Thoracic aorta (tissue), 2 donors: ENCODE results near the gene NAALADL2. TPM values are rescaled to one million over a fixed set of nuclear protein-coding genes. Genes with fewer than 3 reads are reported as not detected.

Source experiments
- ATAC-seq: fragments of 150-250 bp; one replicate; pipeline ENCODE4 v1.8.0; 2017; ENCODE audit warnings: low read depth; ENCODE audit not compliant: insufficient number of reproducible peaks, low FRiP score
- DNase-seq: peaks from one replicate; pipeline ENCODE4 v3.0.0-alpha.2; 2020; ENCODE audit warnings: low spot score
- H3K27ac ChIP-seq, 2 donors: fragments of 200-600 bp; sonication (generic); 1 replicate in 1 of 2; 2 replicates in 1 of 2; pipeline ENCODE4 v1.5.1; 2016; ENCODE audit warnings: mild to moderate bottlenecking in 2 of 2, moderate library complexity in 2 of 2
- H3K27me3 ChIP-seq: fragments of 200-600 bp; sonication (generic); replicated peaks from 2 replicates; pipeline ENCODE4 v1.6.0; 2016; ENCODE audit warnings: mild to moderate bottlenecking; ENCODE audit not compliant: insufficient read depth
- H3K36me3 ChIP-seq: fragments of 200-600 bp; sonication (generic); one replicate; pipeline ENCODE4 v1.5.1; 2016
- H3K4me1 ChIP-seq, 2 donors: fragments of 200-600 bp; sonication (generic); 1 replicate in 1 of 2; 2 replicates in 1 of 2; pipeline versions ENCODE4 v1.5.1 to v1.6.0; 2016; ENCODE audit warnings: low read depth in 2 of 2, mild to moderate bottlenecking in 1 of 2; ENCODE audit not compliant: control insufficient read depth in 1 of 2
- H3K4me3 ChIP-seq: fragments of 200-600 bp; sonication (generic); 2 replicates; pipeline ENCODE4 v1.5.1; 2016; ENCODE audit warnings: mild to moderate bottlenecking
- H3K9me3 ChIP-seq: fragments of 200-600 bp; sonication (generic); 2 replicates; pipeline ENCODE4 v1.5.1; 2016
- CTCF ChIP-seq: fragments of 200-600 bp; sonication (generic); IDR thresholded peaks from one replicate; pipeline ENCODE4 v1.5.1; 2019; ENCODE audit warnings: antibody characterized with exemption
- total RNA-seq, 2 donors: library from RNA; depleted of rRNA; stranded (reverse); fragments of >200 nt; gene quantifications; one replicate each; pipeline versions ENCODE4 v1.1.0 to v1.2.3, GENCODE V29; 2016

Gene NAALADL2
- total RNA-seq, 2 donors from 2014 or later, result 12.9 to 21.0 TPM

GRCh38 chr3:175198991-175199783 lies 340.1 kb downstream of the NAALADL2 start:
- DNase-seq, result no peak

GRCh38 chr3:175199961-175200360 lies 340.8 kb downstream of the NAALADL2 start:
- no peak overlapping the region for H3K27ac ChIP-seq
- H3K9me3 ChIP-seq, result no peaks in the 10 kb centered on the region
- peaks cover 17 to 23% of the 10 kb centered on the region in 2 donors for H3K4me1 ChIP-seq
- H3K4me3 ChIP-seq, result no peak overlapping the region
- DNase-seq, result no peak
- H3K36me3 ChIP-seq, result no peaks in the 10 kb centered on the region
- no peaks in the 10 kb centered on the region for H3K27me3 ChIP-seq
- no peak for ATAC-seq
- no peak for TF ChIP-seq CTCF

More at GRCh38 chr3:175198991-175199783, 340.1 kb downstream of the NAALADL2 start:
- no peak for TF ChIP-seq CTCF
- Histone ChIP-seq H3K27me3 (no peaks in the 10 kb centered on the region), H3K4me3 (no peak overlapping the region), H3K4me1 (peaks cover 21 to 23% of the 10 kb centered on the region in 2 donors), H3K36me3 (no peaks in the 10 kb centered on the region), H3K27ac (no peak overlapping the region), H3K9me3 (no peaks in the 10 kb centered on the region)
- no peak for ATAC-seq

- Histone ChIP-seq H3K27ac (no peak overlapping the region), H3K36me3 (no peaks in the 10 kb centered on the region), H3K4me3 (no peak overlapping the region), H3K4me1 (peaks cover 17 to 23% of the 10 kb centered on the region in 2 donors), H3K27me3 (no peaks in the 10 kb centered on the region), H3K9me3 (no peaks in the 10 kb centered on the region)
- no peak for TF ChIP-seq CTCF
- ATAC-seq, result no peak
- no peak for DNase-seq
Observed at GRCh38 chr3:175200391-175201095, 341.4 kb downstream of the NAALADL2 start.

GRCh38 chr3:175207361-175207760 lies 348.2 kb downstream of the NAALADL2 start:
- no peak overlapping the region for H3K4me3 ChIP-seq
- H3K27me3 ChIP-seq, result no peaks in the 10 kb centered on the region
- no peaks in the 10 kb centered on the region for H3K9me3 ChIP-seq
- H3K4me1 ChIP-seq, result peaks cover 8 to 22% of the 10 kb centered on the region in 2 donors
- TF ChIP-seq CTCF, result no peak
- no peaks in the 10 kb centered on the region for H3K36me3 ChIP-seq
- ATAC-seq (no peak), DNase-seq (no peak)
- peak overlapping the region in 1 of 2 donors; percentile 29 for H3K27ac ChIP-seq

- Histone ChIP-seq H3K4me1 (peaks cover 8 to 22% of the 10 kb centered on the region in 2 donors), H3K9me3 (no peaks in the 10 kb centered on the region), H3K4me3 (no peak overlapping the region), H3K27ac (no peak overlapping the region), H3K27me3 (no peaks in the 10 kb centered on the region), H3K36me3 (no peaks in the 10 kb centered on the region)
- no peak for TF ChIP-seq CTCF
- no peak for DNase-seq
- no peak for ATAC-seq
Observed at GRCh38 chr3:175208326-175208725, 349.2 kb downstream of the NAALADL2 start.
